DOHH2 (cell line): ENCODE measurements around the gene SMOC2.

ENCODE experiments used
- H3F3A ChIP-seq: fragments of 200-600 bp; sonication (generic), shearing (Covaris generic); 2 replicates; pipeline ENCODE4 v1.6.0; 2016; ENCODE audit warnings: antibody characterized with exemption, mild to moderate bottlenecking; ENCODE audit not compliant: control insufficient read depth, insufficient read depth
- H3K27ac ChIP-seq: fragments of 200-600 bp; sonication (generic); 2 replicates; pipeline ENCODE4 v1.5.1; 2014; ENCODE audit warnings: low read depth, mild to moderate bottlenecking, low read length, moderate library complexity
- H3K27me3 ChIP-seq: fragments of 200-600 bp; sonication (generic); 2 replicates; pipeline ENCODE4 v1.6.1; 2014; ENCODE audit warnings: mild to moderate bottlenecking, low read length, mixed read lengths; ENCODE audit not compliant: control insufficient read depth
- H3K36me3 ChIP-seq: fragments of 200-600 bp; sonication (generic); 2 replicates; pipeline ENCODE4 v1.6.1; 2014; ENCODE audit warnings: mild to moderate bottlenecking, low read length, moderate library complexity, mixed read lengths; ENCODE audit not compliant: control insufficient read depth
- H3K4me1 ChIP-seq: fragments of 200-600 bp; sonication (generic); 2 replicates; pipeline ENCODE4 v1.6.1; 2014; ENCODE audit warnings: mild to moderate bottlenecking, low read length, mixed read lengths; ENCODE audit not compliant: control insufficient read depth
- H3K4me2 ChIP-seq: fragments of 200-600 bp; sonication (generic); 2 replicates; pipeline ENCODE4 v1.6.0; 2014; ENCODE audit warnings: mild to moderate bottlenecking, low read length, moderate library complexity
- H3K4me3 ChIP-seq: fragments of 200-600 bp; sonication (generic); 2 replicates; pipeline ENCODE4 v1.5.1; 2014; ENCODE audit warnings: mild to moderate bottlenecking, low read length, mixed read lengths
- H3K79me2 ChIP-seq: fragments of 200-600 bp; sonication (generic); 2 replicates; pipeline ENCODE4 v1.6.1; 2014; ENCODE audit warnings: mild to moderate bottlenecking, low read length, mixed read lengths; ENCODE audit not compliant: control insufficient read depth
- H3K9me2 ChIP-seq: fragments of 200-600 bp; sonication (generic); replicated peaks from 2 replicates; pipeline ENCODE4 v1.6.1; 2014; ENCODE audit warnings: mild to moderate bottlenecking, low read length, mixed read lengths; ENCODE audit not compliant: control insufficient read depth
- H3K9me3 ChIP-seq: fragments of 200-600 bp; sonication (generic); 2 replicates; pipeline ENCODE4 v1.6.1; 2014; ENCODE audit warnings: antibody characterized with exemption, low read length, mixed read lengths; ENCODE audit not compliant: control insufficient read depth, insufficient read depth
- H4K20me1 ChIP-seq: fragments of 200-600 bp; sonication (generic); 2 replicates; pipeline ENCODE4 v1.6.0; 2014; ENCODE audit warnings: low read depth, mild to moderate bottlenecking, antibody characterized with exemption, low read length, moderate library complexity; ENCODE audit not compliant: control insufficient read depth, insufficient read depth
- EZH2phosphoT487 ChIP-seq: fragments of 200-600 bp; sonication (generic); IDR thresholded peaks from 2 replicates; pipeline ENCODE4 v1.6.1; 2017; ENCODE audit warnings: borderline replicate concordance, mild to moderate bottlenecking, antibody characterized with exemption, low read length, moderate library complexity, mixed read lengths
- TF ChIP-seq, protein P1 (sequence below): fragments of 200-600 bp; sonication (generic); IDR thresholded peaks from one replicate; pipeline ENCODE4 v1.5.1; 2014; ENCODE audit warnings: antibody characterized with exemption, mild to moderate bottlenecking, low read depth, low read length; ENCODE audit not compliant: poor library complexity, severe bottlenecking

SMOC2 gene

DNA sequence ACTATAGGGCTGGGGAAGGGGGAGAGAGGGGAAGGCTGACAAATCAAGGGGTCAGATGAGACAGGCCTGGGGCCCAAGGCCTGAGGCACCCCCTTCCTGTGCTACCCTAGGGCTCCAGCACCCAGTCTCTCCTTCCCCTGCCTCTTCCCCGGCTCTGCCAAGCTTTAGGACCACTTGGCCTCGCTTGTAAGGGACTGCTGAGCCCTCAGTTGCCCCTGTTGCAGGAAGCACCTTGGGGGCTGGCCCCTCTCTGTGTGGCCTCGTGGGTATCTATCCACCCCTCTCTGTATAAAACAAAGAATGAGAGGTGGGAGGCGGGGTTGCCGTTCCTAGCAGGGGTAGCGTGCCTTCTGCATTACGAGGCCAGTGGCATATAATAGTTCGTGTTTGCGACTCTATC, 21.4 kb upstream of the SMOC2 start:
- H3K4me3 ChIP-seq: no peak overlapping the region

DNA sequence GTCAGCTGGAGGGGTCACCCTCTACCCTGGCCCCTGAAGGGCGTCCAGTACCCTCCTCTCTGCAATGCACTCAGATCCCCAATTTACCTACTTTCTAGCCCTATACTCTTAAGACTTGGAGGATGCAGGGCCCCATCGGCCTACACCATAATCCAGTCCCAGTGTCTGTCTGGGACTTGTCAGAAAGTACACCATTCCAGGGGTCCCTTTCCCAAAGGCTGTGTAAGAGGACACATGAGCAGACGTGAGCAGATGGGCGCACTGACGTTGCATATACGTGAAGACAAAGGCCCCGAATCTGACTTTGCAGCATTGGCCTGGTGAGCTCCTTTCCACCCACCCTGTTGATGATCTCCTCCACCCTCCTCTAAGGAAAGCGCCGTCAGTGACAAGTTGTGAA, 20.9 kb upstream of the SMOC2 start:
- peaks cover 11% of the 10 kb centered on the region; the same call in 1 of the 2 replicates for H3K9me3 ChIP-seq
- no peaks in the 10 kb centered on the region for H3K36me3 ChIP-seq
- no peak for TF ChIP-seq EZH2phosphoT487
- no peaks in the 10 kb centered on the region for H3K9me2 ChIP-seq
- H3K4me1 ChIP-seq: no peaks in the 10 kb centered on the region
- no peaks in the 10 kb centered on the region for H3K27me3 ChIP-seq
- no peak overlapping the region for H3K27ac ChIP-seq
- H3K4me3 ChIP-seq: no peak overlapping the region
- H3K79me2 ChIP-seq: no peaks in the 10 kb centered on the region
- H4K20me1 ChIP-seq: no peaks in the 10 kb centered on the region
- H3F3A ChIP-seq: no peaks in the 10 kb centered on the region
- no peak overlapping the region for H3K4me2 ChIP-seq

More for the DNA sequence above, 21.4 kb upstream of the SMOC2 start:
- H3K79me2 ChIP-seq: no peaks in the 10 kb centered on the region
- H3K9me3 ChIP-seq: peaks cover 12% of the 10 kb centered on the region; the same call in 1 of the 2 replicates
- H3K27me3 ChIP-seq: no peaks in the 10 kb centered on the region
- no peak overlapping the region for H3K27ac ChIP-seq
- no peak overlapping the region for H3K4me2 ChIP-seq
- no peaks in the 10 kb centered on the region for H3K36me3 ChIP-seq
- no peaks in the 10 kb centered on the region for H3K4me1 ChIP-seq
- TF ChIP-seq EZH2phosphoT487: no peak
- TF ChIP-seq, protein P1, sequence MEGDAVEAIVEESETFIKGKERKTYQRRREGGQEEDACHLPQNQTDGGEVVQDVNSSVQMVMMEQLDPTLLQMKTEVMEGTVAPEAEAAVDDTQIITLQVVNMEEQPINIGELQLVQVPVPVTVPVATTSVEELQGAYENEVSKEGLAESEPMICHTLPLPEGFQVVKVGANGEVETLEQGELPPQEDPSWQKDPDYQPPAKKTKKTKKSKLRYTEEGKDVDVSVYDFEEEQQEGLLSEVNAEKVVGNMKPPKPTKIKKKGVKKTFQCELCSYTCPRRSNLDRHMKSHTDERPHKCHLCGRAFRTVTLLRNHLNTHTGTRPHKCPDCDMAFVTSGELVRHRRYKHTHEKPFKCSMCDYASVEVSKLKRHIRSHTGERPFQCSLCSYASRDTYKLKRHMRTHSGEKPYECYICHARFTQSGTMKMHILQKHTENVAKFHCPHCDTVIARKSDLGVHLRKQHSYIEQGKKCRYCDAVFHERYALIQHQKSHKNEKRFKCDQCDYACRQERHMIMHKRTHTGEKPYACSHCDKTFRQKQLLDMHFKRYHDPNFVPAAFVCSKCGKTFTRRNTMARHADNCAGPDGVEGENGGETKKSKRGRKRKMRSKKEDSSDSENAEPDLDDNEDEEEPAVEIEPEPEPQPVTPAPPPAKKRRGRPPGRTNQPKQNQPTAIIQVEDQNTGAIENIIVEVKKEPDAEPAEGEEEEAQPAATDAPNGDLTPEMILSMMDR: no peak
- no peaks in the 10 kb centered on the region for H3F3A ChIP-seq
- no peaks in the 10 kb centered on the region for H4K20me1 ChIP-seq
- no peaks in the 10 kb centered on the region for H3K9me2 ChIP-seq

DNA sequence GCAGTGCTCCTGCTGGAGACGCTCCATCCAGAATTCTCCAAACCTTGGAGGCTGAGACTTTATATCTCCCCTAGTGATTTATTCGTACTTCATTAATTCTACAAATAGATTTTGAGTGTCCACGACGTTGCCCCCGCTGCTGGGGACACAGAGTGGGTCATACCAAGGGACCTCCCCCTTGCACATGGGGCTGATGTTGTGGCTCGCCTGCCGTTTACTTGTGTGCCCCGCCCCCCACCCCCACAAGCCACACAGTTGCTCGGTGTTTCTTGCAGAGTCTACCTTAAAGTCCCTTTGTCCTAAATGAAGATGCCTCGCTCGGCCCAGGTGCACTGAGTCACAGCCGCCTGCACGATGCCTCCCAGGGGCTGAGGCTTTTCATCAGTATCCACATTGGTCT, 20.3 kb upstream of the SMOC2 start:
- no peaks in the 10 kb centered on the region for H3K27me3 ChIP-seq
- no peaks in the 10 kb centered on the region for H3K36me3 ChIP-seq
- no peak overlapping the region for H3K4me3 ChIP-seq
- no peak overlapping the region for H3K4me2 ChIP-seq
- no peaks in the 10 kb centered on the region for H3F3A ChIP-seq
- H3K27ac ChIP-seq: no peak overlapping the region
- H3K9me2 ChIP-seq: no peaks in the 10 kb centered on the region
- TF ChIP-seq EZH2phosphoT487: no peak
- TF ChIP-seq, protein P1: no peak
- H3K4me1 ChIP-seq: no peaks in the 10 kb centered on the region
- H4K20me1 ChIP-seq: no peaks in the 10 kb centered on the region
- peaks cover 11% of the 10 kb centered on the region; the same call in 1 of the 2 replicates for H3K9me3 ChIP-seq
- H3K79me2 ChIP-seq: no peaks in the 10 kb centered on the region

DNA sequence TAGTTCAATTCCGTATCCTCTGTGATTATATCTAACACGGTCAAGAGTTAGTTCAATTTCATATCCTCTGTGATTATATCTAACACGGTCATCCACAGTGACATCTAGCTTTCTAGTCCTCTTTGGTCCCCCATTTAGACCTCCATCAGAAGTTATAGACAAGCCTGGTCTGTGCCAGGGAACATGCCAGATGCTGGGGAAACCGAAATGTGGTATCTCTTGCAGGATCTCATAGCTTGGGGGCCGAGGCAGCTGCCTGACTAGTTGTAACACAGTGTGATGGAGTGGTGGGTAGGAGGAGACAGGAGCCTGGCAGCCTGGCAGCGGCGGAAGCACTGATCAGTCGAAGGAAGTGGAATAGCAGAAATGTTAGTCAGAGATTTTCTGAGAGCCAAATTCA, 13.8 kb upstream of the SMOC2 start:
- H3K4me1 ChIP-seq: no peaks in the 10 kb centered on the region
- no peak for TF ChIP-seq EZH2phosphoT487
- TF ChIP-seq, protein P1: no peak
- no peak overlapping the region for H3K4me3 ChIP-seq

More for the DNA sequence above, 13.8 kb upstream of the SMOC2 start:
- Histone ChIP-seq H3K9me2 (no peaks in the 10 kb centered on the region), H3K27ac (no peak overlapping the region), H4K20me1 (no peaks in the 10 kb centered on the region), H3F3A (no peaks in the 10 kb centered on the region), H3K4me2 (no peak overlapping the region), H3K36me3 (no peaks in the 10 kb centered on the region), H3K27me3 (no peaks in the 10 kb centered on the region), H3K9me3 (peaks cover 11% of the 10 kb centered on the region; the same call in 1 of the 2 replicates), H3K79me2 (no peaks in the 10 kb centered on the region)
